SU-DHL-6 (cell line): ENCODE results near the gene PRRX2.

Experiments used
- H2AFZ ChIP-seq: fragments of 200-600 bp; sonication (generic); 2 replicates; pipeline ENCODE4 v1.6.1; 2014; ENCODE audit warnings: low read depth, mild to moderate bottlenecking, moderate library complexity, mixed read lengths, antibody characterized with exemption, low read length; ENCODE audit not compliant: severe bottlenecking
- H3F3A ChIP-seq: fragments of 200-600 bp; shearing (Covaris generic); 2 replicates; pipeline ENCODE4 v1.6.0; 2016; ENCODE audit warnings: antibody characterized with exemption, mild to moderate bottlenecking; ENCODE audit not compliant: insufficient read depth
- H3K27ac ChIP-seq: fragments of 200-600 bp; sonication (generic); 2 replicates; pipeline ENCODE4 v1.5.1; 2016; ENCODE audit warnings: low read depth, mild to moderate bottlenecking, low read length, moderate library complexity, mixed read lengths
- H3K27me3 ChIP-seq: fragments of 200-600 bp; sonication (generic), shearing (Covaris generic); 2 replicates; pipeline ENCODE4 v1.6.0; 2014; ENCODE audit warnings: mild to moderate bottlenecking, low read length
- H3K36me3 ChIP-seq: fragments of 200-600 bp; sonication (generic); 2 replicates; pipeline ENCODE4 v1.6.1; 2014; ENCODE audit warnings: mild to moderate bottlenecking, low read length, mixed read lengths
- H3K4me2 ChIP-seq: fragments of 300-600, 200-600 bp; shearing (Covaris generic), sonication (generic); 2 replicates; pipeline ENCODE4 v1.6.0; 2014; ENCODE audit warnings: low read length, low read depth, mild to moderate bottlenecking; ENCODE audit not compliant: poor library complexity, severe bottlenecking
- H3K4me3 ChIP-seq: fragments of 200-600 bp; sonication (generic); 2 replicates; pipeline ENCODE4 v1.5.1; 2014; ENCODE audit warnings: antibody characterized with exemption, low read length, mild to moderate bottlenecking, mixed read lengths; ENCODE audit not compliant: insufficient read depth, poor library complexity, severe bottlenecking
- H3K79me2 ChIP-seq: fragments of 200-600 bp; sonication (generic); 2 replicates; pipeline ENCODE4 v1.6.1; 2014; ENCODE audit warnings: mild to moderate bottlenecking, low read length, moderate library complexity; ENCODE audit not compliant: insufficient read depth
- H3K9ac ChIP-seq: fragments of 200-600 bp; sonication (generic); 2 replicates; pipeline ENCODE4 v1.7.0; 2014; ENCODE audit warnings: mild to moderate bottlenecking, low read length
- H3K9me2 ChIP-seq: fragments of 200-600 bp; sonication (generic); replicated peaks from 2 replicates; pipeline ENCODE4 v1.6.1; 2014; ENCODE audit warnings: low read length; ENCODE audit not compliant: insufficient read depth
- H3K9me3 ChIP-seq: fragments of 200-600 bp; sonication (generic); 2 replicates; pipeline ENCODE4 v1.6.1; 2014; ENCODE audit warnings: low read length, mixed read lengths; ENCODE audit not compliant: insufficient read depth
- H4K20me1 ChIP-seq: fragments of 200-600 bp; sonication (generic); 2 replicates; pipeline ENCODE4 v1.6.1; 2014; ENCODE audit warnings: low read depth, mild to moderate bottlenecking, antibody characterized with exemption, low read length, moderate library complexity, mixed read lengths
- EZH2phosphoT487 ChIP-seq: fragments of 200-600 bp; sonication (generic), shearing (Covaris generic); conservative IDR thresholded peaks from 2 replicates; pipeline ENCODE4 v1.6.1; 2018; ENCODE audit warnings: mild to moderate bottlenecking, antibody characterized with exemption, low read length, moderate library complexity, mixed read lengths
- TF ChIP-seq, protein P1 (sequence below): fragments of 200-600 bp; sonication (generic); IDR thresholded peaks from one replicate; pipeline ENCODE4 v1.5.1; 2017; ENCODE audit warnings: antibody characterized with exemption, mild to moderate bottlenecking, low read length, moderate library complexity; ENCODE audit not compliant: insufficient read depth, poor library complexity, severe bottlenecking

PRRX2 gene

DNA sequence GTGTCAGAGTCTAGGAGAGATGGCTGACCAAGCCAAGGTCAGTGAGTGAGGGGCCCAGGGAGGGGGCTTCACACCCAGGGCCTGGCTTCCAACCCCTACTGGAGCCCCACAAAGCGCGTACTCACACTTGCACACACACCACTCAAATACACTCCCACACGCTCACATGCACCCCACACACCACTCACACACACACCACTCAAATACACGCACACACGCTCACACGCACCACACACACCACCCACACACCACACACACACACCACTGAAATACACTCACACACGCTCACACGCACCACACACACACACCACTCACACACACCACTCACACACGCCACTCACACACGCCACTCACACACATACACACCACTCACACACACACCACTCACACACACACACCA lies 17.8 kb upstream of the PRRX2 start:
- Histone ChIP-seq H3K27ac (no peak overlapping the region), H2AFZ (no peak overlapping the region), H3K36me3 (no peaks in the 10 kb centered on the region), H3K9ac (no peak overlapping the region), H3K79me2 (no peaks in the 10 kb centered on the region), H3F3A (no peaks in the 10 kb centered on the region), H3K9me2 (no peaks in the 10 kb centered on the region), H3K4me3 (no peak overlapping the region), H3K27me3 (no peaks in the 10 kb centered on the region), H3K4me2 (no peak overlapping the region), H3K9me3 (no peaks in the 10 kb centered on the region), H4K20me1 (no peaks in the 10 kb centered on the region)
- TF ChIP-seq, protein P1, sequence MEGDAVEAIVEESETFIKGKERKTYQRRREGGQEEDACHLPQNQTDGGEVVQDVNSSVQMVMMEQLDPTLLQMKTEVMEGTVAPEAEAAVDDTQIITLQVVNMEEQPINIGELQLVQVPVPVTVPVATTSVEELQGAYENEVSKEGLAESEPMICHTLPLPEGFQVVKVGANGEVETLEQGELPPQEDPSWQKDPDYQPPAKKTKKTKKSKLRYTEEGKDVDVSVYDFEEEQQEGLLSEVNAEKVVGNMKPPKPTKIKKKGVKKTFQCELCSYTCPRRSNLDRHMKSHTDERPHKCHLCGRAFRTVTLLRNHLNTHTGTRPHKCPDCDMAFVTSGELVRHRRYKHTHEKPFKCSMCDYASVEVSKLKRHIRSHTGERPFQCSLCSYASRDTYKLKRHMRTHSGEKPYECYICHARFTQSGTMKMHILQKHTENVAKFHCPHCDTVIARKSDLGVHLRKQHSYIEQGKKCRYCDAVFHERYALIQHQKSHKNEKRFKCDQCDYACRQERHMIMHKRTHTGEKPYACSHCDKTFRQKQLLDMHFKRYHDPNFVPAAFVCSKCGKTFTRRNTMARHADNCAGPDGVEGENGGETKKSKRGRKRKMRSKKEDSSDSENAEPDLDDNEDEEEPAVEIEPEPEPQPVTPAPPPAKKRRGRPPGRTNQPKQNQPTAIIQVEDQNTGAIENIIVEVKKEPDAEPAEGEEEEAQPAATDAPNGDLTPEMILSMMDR, result no peak
- TF ChIP-seq EZH2phosphoT487, result no peak

- Histone ChIP-seq H3K79me2 (no peaks in the 10 kb centered on the region), H3K9me2 (no peaks in the 10 kb centered on the region), H3K36me3 (no peaks in the 10 kb centered on the region), H3K4me3 (no peak overlapping the region), H3K9me3 (no peaks in the 10 kb centered on the region), H3K4me2 (no peak overlapping the region), H4K20me1 (no peaks in the 10 kb centered on the region), H3K27me3 (no peaks in the 10 kb centered on the region), H3K27ac (no peak overlapping the region), H3F3A (no peaks in the 10 kb centered on the region), H3K9ac (no peak overlapping the region), H2AFZ (no peak overlapping the region)
- no peak for TF ChIP-seq EZH2phosphoT487
- TF ChIP-seq, protein P1, result no peak
These were observed 17.2 kb upstream of the PRRX2 start for GRCh38 chr9:129648092-129648763.

DNA sequence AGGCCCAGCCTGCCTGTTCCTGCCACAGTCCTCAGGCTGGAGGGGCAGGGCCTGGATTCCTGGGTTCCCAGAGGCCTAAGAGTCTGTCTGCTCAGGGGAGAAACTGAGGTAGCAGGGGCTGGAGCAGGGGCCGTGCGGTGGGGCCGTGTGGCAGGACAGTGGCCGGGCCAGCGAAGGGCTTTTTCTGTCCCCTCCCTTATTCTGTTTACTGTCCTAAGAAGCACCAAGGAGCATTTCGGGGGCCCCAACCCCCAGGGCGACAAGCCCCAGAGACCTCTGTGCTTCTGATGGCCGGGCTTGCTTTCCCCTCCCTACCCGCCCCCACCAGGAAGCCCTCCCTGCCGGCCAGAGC lies 16.7 kb upstream of the PRRX2 start:
- Histone ChIP-seq H3K9ac (no peak overlapping the region), H3F3A (no peaks in the 10 kb centered on the region), H3K4me2 (no peak overlapping the region), H3K27ac (no peak overlapping the region), H3K9me2 (no peaks in the 10 kb centered on the region), H4K20me1 (no peaks in the 10 kb centered on the region), H2AFZ (no peak overlapping the region), H3K4me3 (no peak overlapping the region), H3K9me3 (no peaks in the 10 kb centered on the region), H3K79me2 (no peaks in the 10 kb centered on the region), H3K27me3 (no peaks in the 10 kb centered on the region), H3K36me3 (no peaks in the 10 kb centered on the region)
- TF ChIP-seq, protein P1, result no peak
- no peak for TF ChIP-seq EZH2phosphoT487
